A673 (cell line): Measurements from ENCODE around the gene C12orf76. TPM values are rescaled to one million over a fixed set of nuclear protein-coding genes. Genes with fewer than 3 reads are reported as not detected.

Experiments used
- Bru-seq: library from RNA; stranded (reverse); fragments of 400-500 nt; gene quantifications from one replicate; lab custom pipeline; 2021; lab: Mats Ljungman, UMichigan
- BruChase-seq, 2 experiments: library from RNA; stranded (reverse); fragments of 400-500 nt; gene quantifications; one replicate each; lab custom pipeline; 2021; lab: Mats Ljungman, UMichigan
- BruUV-seq: library from RNA; stranded (reverse); fragments of 400-500 nt; replicated peaks from 2 replicates; lab custom pipeline; 2021; lab: Mats Ljungman, UMichigan
- CTCF ChIA-PET: fragments of 300-600 bp; sonication (Branson Sonifier 250); formaldehyde crosslinking; loops from one replicate; lab custom pipeline; 2022; ENCODE audit warnings: antibody characterized with exemption; lab: Charles Lee
- POLR2A ChIA-PET: fragments of 300-600 bp; sonication (Branson Sonifier 250); formaldehyde crosslinking; loops from one replicate; lab custom pipeline; 2022; ENCODE audit warnings: antibody characterized with exemption; ENCODE audit not compliant: low non-redundant PET; lab: Charles Lee
- DNase-seq: peaks from one replicate; pipeline ENCODE4 v3.0.0-alpha.2; 2015; ENCODE audit warnings: low spot score
- H3K27ac ChIP-seq: fragments of 200-600 bp; sonication (generic); 2 replicates; pipeline ENCODE4 v1.5.1; 2016; ENCODE audit warnings: mixed run types, low read depth, mild to moderate bottlenecking, mixed read lengths, antibody characterized with exemption, low read length; ENCODE audit not compliant: poor library complexity, severe bottlenecking
- H3K27me3 ChIP-seq: fragments of 200-600 bp; sonication (generic); replicated peaks from 2 replicates; pipeline ENCODE4 v1.6.1; 2017; ENCODE audit warnings: mixed run types, low read depth, mild to moderate bottlenecking, mixed read lengths, antibody characterized with exemption, low read length; ENCODE audit not compliant: insufficient read depth, poor library complexity
- H3K36me3 ChIP-seq: fragments of 200-600 bp; sonication (generic); 2 replicates; pipeline ENCODE4 v1.6.1; 2016; ENCODE audit warnings: mixed run types, mild to moderate bottlenecking, mixed read lengths, antibody characterized with exemption, low read length; ENCODE audit not compliant: insufficient read depth, poor library complexity, severe bottlenecking
- H3K4me1 ChIP-seq: fragments of 200-600 bp; sonication (generic); 2 replicates; pipeline ENCODE4 v1.6.1; 2017; ENCODE audit warnings: mixed run types, mild to moderate bottlenecking, mixed read lengths, antibody characterized with exemption, low read length; ENCODE audit not compliant: insufficient read depth, poor library complexity, severe bottlenecking
- H3K4me3 ChIP-seq: fragments of 200-600 bp; sonication (generic); 2 replicates; pipeline ENCODE4 v1.5.1; 2016; ENCODE audit warnings: low read depth, mixed run types, mild to moderate bottlenecking, mixed read lengths, low read length; ENCODE audit not compliant: poor library complexity, severe bottlenecking
- H3K9me3 ChIP-seq: fragments of 200-600 bp; sonication (generic); 2 replicates; pipeline ENCODE4 v1.6.1; 2016; ENCODE audit warnings: mixed run types, low read depth, mild to moderate bottlenecking, mixed read lengths, antibody characterized with exemption, low read length; ENCODE audit not compliant: poor library complexity, severe bottlenecking
- CTCF ChIP-seq: fragments of 300-800, 200-600 bp; sonication (generic); conservative IDR thresholded peaks from 2 replicates; pipeline ENCODE4 v1.5.1; 2017; ENCODE audit warnings: low read depth, mild to moderate bottlenecking, antibody characterized with exemption, low read length, moderate library complexity, mixed read lengths
- EZH2 ChIP-seq: fragments of 200-600 bp; sonication (generic); IDR thresholded peaks from 2 replicates; pipeline ENCODE4 v1.6.1; 2017; ENCODE audit warnings: borderline replicate concordance, low read depth, mild to moderate bottlenecking, mixed read lengths, antibody characterized with exemption, low read length; ENCODE audit not compliant: poor library complexity, severe bottlenecking
- intact Hi-C: fragments of 100-400 bp; cut with micrococcal nuclease; formaldehyde crosslinking; loops from one replicate; pipeline ENCODE4 v1.10.0; 2022; ENCODE audit not compliant: unreplicated experiment
- long read RNA-seq: library from polyadenylated mRNA; stranded (forward); transcript quantifications from one replicate; pipeline ENCODE4 v2.0.0, GENCODE V29; 2022
- total RNA-seq: library from RNA; stranded (reverse); gene quantifications from 2 replicates; pipeline ENCODE4 v1.2.3, GENCODE V29; 2021

The C12orf76 gene
- total RNA-seq (14.5 and 15.8 TPM in 2 replicates), Bru-seq, nascent RNA (percentile 54 among the genes with signal in this experiment), BruChase-seq, experiment 1, labeled RNA remaining after a 2-hour chase (percentile 59 among the genes with signal in this experiment), BruChase-seq, experiment 2, labeled RNA remaining after a 6-hour chase (percentile 56 among the genes with signal in this experiment)
- long read RNA-seq, transcript C12orf76-203 (2 exons, 1,755 nt): major isoform, 18 of 34 reads
- long read RNA-seq, partial matches to known transcripts: 10 of 34 reads
- long read RNA-seq, other reads (novel, unspliced or antisense): 3 of 34 reads

- ChIA-PET POLR2A (no interaction called here), CTCF (no interaction called here)
- DNase-seq: peak; percentile 98
- TF ChIP-seq CTCF: no peak
- TF ChIP-seq EZH2: no peak
- peak within 1 kb of the TSS; percentile 91 for H3K4me3 ChIP-seq
- H3K27ac ChIP-seq: peak within 1 kb of the TSS; percentile 75
- H3K36me3 ChIP-seq: no peaks in the 10 kb centered on the region
- H3K4me1 ChIP-seq: peaks cover 6% of the 10 kb centered on the region
- BruUV-seq: no TSS peak
- H3K9me3 ChIP-seq: no peaks in the 10 kb centered on the region
- intact Hi-C loops: no loop called here
- H3K27me3 ChIP-seq: no peaks in the 10 kb centered on the region
Observed at GRCh38 chr12:110048242-110049027, at the start of gene C12orf76. TSS of gene C12orf76 (minus strand) at chr12:110048522. CDS start at chr12:110048495, 27 bp downstream.

GRCh38 chr12:110093631-110094311 is 45.4 kb upstream of the C12orf76 start:
- no peaks in the 10 kb centered on the region for H3K4me1 ChIP-seq
- intact Hi-C loops: no loop called here
- no peak overlapping the region for H3K4me3 ChIP-seq
- POLR2A ChIA-PET: no interaction called here
- TF ChIP-seq CTCF (no peak), EZH2 (no peak)
- DNase-seq: no peak
- H3K9me3 ChIP-seq: no peaks in the 10 kb centered on the region
- CTCF ChIA-PET: no interaction called here
- H3K27ac ChIP-seq: no peak overlapping the region
- H3K36me3 ChIP-seq: no peaks in the 10 kb centered on the region
- BruUV-seq: no TSS peak
- H3K27me3 ChIP-seq: no peaks in the 10 kb centered on the region

GRCh38 chr12:110091136-110091711 is 42.9 kb upstream of the C12orf76 start:
- Histone ChIP-seq H3K9me3 (no peaks in the 10 kb centered on the region), H3K27me3 (no peaks in the 10 kb centered on the region), H3K4me3 (no peak overlapping the region), H3K27ac (no peak overlapping the region), H3K36me3 (no peaks in the 10 kb centered on the region), H3K4me1 (no peaks in the 10 kb centered on the region)
- no peak for TF ChIP-seq CTCF
- TF ChIP-seq EZH2: no peak
- no peak for DNase-seq
- ChIA-PET POLR2A (no interaction called here), CTCF (interaction anchor here (0.6 kb wide), 1 partner anchor 90 kb away, joined by 3 read pairs; no protein-coding TSS in a partner anchor)
- no TSS peak for BruUV-seq
- intact Hi-C loops: no loop called here
